Activated naive CD4-positive, alpha-beta T cell (primary cell): Measurements from ENCODE around the gene RPS18.
"Not testable (repeated sequence)": the region's sequence is repeated elsewhere in the genome, so short reads cannot be mapped to it uniquely, and the experiment has no call there.

Experiments used
- DNase-seq, 4 experiments: peaks; one replicate each; lab custom pipeline; 2025; lab: John Stamatoyannopoulos, UW

Gene RPS18

DNA sequence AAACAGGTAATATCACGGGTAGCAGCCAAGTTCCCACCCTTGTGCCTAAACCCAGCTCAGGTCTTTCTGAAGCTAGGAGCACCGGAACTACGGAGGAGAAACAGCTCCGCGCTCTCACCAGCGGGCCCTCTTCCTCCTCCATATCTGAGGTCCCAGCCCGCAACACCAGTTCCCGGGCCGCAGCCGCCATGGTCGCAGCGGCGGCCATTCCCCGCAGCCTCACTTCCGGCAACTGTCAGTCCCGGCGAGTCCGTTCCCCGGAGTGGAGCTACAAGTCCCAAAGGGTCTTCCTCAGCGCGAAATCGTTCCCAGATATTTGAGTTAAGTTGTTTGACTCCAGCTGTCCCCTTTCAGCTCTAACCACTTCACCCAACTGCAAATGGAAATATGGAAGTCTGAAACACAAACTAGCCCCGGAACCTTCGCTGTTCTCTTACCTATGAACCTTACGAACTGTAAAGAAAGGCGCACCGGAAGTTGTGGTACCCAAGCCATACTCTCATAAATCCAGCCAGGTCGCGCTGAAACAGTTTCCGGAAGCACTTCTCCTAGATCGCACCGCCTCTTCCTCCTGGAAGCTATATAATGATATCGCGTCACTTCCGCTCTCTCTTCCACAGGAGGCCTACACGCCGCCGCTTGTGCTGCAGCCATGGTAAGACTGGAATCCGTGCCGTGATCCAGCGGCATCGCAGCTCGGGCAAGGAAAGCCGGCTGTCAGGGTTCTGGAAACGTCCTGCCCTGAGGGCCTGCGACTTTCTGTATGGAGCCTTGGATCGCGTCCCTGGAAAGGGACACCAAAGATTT lies at the start of gene RPS18, which contains the start of gene VPS52:
TSS of gene RPS18 (plus strand) at position 608 of the 807 bp plus-strand sequence. CDS start at position 653, 45 bp downstream.
TSS of gene VPS52 (minus strand) at position 409 of the 807 bp plus-strand sequence. CDS start at position 208, 201 bp downstream.
- DNase-seq: peak; percentile 77 to 80 (median 80)

DNA sequence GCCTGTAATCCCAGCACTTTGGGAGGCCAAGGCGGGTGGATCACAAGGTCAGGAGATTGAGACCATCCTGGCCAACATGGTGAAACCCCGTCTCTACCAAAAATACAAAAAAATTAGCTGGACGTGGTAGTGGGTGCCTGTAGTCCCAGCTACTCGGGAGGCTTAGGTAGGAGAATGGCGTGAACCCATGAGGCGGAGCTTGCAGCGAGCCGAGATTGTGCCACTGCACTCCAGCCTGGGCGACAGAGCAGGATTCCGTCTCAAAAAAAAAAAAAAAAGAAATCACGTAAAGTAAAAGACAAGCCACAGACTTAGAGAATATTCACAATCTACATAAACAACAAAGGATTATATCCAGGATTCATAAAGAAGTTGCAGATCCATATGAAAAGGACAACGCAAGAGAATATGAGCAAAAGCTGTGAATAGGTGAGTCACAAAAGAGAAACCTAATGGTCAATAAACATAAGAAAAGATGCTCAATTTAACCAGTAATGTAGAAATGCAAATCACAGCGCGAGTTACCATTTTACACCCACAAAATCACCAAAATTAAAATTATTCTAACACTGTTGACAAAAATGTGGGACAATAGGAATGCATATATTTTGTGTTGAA lies 45.3 kb upstream of the RPS18 start:
- DNase-seq: not testable (repeated sequence)

DNA sequence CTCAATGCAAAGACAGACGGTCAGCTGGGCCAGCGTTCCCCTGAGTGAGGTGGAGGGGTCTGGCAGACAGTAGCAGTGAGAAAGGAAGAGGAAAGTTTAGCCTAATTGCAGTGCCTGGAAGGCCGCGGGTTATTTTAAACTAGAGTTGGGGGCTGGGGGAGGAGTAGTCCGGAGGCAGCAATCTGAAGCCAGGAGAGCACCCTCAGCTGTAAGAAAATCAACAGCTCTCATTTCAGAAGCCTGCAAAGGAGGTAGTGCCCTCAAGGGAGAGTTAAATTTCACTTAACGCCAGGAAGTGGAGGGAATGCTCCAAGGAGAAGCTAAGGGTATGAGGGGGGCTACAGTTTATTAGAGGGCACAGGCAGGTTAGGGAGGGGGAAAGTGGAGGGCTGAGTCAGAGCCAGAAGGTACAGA lies 36.6 kb upstream of the RPS18 start:
- no peak for DNase-seq

DNA sequence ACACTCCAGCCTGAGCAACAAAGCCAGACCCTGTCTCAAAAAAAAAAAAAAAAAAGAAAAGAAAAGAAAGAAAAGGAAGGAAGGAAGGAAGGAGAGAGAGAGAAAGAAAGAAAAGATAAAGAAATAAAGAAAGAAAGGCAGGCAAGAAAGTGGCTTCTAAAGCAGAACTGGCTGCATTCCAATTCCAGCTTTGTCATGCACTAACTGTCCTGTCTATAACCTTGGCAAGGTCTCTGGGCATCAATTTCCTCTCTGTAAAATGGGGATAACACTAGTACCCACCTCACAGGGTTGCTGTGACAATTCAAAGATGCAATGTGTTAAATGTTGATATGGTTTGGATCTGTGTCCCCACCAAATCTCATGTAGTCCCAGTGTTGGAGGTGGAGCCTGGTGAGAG lies 35.5 kb upstream of the RPS18 start:
- no peak for DNase-seq

DNA sequence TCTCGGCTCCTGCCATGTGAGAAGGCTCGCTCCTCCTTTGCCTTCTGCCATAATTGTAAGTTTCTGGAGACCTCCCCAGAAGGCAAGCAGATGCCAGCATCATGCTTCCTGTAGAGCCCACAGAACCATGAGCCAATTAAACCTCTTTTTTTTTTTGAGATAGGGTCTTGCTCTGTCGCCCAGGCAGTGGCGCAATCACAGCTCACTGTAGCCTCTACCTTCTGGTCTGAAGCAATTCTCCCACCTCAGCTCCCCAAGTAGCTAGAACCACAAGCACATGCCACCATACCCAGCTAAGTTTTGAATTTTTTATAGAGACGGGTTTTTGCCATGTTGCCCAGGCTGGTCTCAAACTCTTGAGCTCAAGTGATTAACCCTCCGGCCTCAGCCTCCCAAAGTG lies 35.0 kb upstream of the RPS18 start:
- no peak for DNase-seq

DNA sequence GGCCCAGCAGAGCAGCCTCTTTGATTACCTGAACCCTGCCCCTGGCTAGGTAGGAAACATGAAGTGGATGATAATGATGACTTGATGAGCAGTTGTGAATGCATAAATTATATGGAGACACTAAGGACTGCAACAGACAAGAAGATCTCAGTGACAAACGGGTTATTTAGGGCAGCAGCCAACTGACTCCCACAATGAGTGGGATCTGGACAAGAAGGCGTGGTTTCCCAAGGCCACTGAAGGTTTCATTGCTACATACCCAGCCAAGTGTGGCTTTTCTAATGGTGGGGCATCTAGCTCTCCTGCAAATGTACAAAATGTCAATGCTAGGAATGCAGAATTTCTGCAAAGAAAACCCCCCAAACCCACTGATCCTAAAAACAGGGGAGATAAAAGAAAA lies 34.1 kb upstream of the RPS18 start:
- DNase-seq: no peak

DNA sequence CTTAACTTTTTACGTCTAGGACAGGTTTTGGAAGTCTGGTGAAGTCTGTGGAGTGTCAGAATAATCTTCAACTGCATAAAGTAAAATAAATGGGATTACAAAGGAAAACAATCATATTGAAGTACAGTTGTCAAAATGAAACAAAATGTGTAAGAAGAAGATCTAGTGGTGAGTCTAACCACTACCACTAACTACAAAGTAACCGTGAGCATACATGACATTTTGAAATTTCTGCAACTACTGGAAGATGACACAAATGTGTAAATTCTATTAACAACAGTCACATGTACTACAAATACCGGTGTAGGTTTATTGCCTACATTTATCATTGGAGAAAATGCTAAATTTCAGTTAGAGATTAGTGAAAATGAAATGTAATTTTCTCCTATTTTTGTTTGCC lies 29.9 kb upstream of the RPS18 start:
- no peak for DNase-seq

DNA sequence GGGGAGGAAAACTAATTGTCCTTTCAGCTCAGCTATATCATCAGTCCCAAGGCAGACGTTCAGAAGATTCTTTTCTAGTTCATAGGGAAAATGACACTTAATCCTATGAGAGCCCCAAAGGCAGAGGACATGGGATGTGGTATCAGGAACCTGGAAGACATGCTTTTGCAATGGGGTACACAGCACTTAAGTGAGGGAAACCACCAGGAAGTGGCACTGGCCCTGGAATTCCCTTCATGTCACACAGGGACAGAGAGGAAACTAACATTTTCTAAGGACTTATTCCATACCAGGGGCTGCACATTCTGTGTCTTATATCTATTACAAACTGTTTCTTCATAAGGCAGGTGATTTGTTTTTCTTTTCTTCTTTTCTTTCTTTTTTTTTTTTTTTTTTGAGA lies 28.4 kb upstream of the RPS18 start:
- no peak for DNase-seq

DNA sequence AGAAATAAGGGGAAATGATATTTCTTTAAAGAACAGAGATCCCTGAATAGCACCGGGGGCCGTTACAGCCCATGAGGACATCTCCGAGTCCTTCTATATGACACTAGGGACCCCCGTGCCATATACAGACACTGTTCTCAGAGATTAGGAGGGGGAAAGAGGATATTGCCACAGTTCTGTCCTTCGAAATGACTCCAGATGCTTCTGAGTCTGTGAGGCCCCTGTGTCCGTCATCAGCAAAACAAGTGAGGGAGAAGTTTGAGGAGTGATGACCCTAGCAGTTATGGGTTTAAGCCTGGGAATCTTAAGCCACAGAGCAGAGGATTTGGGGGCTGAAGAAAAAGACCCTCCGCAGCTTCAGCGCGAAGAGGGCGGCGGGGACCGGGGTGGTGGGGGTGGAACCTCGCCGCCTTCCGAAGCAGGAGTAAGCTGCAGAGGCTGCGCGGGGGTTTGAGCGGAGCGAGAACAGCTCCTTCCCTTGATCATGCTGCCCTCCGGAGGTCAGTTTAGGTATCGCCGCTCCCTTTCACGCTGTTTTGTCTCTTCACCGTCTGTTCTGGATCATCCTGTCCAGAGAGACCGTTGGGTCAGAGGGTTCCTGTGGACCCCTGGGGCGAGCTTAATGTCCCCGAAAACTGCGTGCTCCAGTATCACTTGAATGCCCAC lies 23.8 kb upstream of the RPS18 start:
- peak; percentile 81 to 92 (median 89) for DNase-seq

DNA sequence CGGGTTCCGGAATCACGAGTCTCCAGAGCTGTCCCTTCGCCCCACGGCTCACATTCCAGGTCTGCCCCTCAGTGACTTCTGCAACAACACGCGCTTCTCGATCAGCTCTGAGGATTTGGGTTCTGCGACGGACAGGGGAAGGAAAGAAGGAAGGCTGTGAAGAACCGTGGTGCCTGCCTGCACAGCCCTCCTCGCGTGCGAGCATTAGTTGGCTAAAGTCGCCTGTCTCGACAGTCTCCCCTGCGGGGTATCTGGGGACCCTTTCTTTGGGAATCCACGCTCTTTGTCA lies 23.3 kb upstream of the RPS18 start:
- peak in 2 of 4 experiments; percentile 35 to 67 for DNase-seq

DNA sequence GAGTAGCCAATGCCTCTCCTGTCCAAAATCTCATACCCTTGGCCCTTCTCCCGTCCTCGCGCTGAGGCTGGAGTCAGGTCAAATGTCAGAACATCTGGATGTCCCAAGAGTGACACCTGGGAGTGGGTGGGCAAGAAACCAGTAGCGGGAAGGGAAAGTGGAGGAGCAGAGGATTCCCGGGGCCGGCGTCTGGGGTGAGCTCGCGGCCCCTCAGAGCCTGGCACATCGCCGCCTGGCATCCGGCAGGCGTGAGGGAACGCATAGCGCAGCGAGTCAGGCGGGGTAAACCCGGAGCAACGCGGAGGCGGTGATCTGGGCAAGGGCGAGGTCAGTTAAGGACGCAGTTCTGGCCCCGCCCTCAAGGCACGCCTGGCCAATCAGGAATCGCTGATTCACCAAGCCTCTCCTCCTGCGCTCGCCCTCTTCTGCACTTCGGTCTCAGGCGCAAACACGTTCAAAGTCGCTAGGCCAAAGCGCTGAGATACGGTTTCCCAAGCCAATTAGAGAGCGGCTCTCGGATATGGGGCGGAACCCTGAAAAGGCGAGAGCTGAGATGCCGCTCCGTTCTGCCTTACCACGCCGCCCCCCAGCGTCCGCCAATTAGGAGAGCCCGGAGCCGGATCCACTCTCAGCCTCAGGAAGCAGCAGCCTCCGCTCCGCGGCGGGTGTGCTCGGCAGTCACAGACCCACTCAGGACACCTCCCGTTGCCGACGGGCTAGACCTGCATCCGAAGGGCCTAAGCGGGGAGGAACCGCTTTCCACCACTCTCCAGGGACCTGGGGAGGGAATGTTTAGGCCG lies 22.7 kb upstream of the RPS18 start:
- peak; percentile 85 to 99 (median 88) for DNase-seq

DNA sequence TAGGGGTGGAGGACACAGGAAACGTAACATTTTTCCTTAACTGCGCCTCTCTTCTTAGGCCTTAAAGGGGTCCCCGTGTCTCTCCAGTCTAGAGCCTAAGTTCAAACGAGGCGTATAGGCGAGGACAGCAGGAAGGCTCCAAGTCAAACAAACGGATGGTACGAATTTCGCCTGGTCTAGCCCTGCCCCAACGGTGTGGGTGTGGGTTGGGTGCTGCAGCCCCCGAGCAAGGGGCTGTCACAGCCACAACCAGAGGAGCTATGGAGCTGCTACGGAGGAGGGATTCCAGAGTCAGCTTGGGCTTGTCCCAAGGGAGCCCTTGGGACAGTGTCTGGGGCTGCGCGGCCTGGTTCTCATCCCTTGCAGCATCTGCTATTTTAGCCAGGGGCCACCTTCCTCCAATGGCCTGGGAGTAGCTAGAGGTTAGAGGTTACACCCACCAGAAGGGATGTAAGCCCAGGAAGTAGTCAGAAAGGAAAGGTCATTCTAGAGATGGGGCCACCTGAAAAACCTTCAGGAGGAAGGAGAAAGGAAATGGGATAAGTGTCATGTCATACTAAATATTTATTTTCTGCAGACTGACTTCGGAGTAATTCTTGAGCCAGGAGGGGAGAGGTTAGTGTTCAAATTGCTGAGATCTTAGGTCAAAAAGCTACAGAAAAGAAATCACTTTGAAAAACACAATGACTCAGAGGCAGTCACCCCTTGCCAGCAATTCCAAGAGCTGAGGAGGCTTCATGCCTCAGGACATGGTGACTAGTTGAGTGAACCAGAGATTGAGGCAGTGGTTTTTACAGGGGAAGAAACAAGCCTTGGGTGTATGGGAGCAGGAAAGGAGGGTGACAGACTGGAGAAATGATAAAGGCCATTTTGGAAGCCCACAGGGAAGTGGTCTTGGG lies 21.9 kb upstream of the RPS18 start:
- no peak for DNase-seq

DNA sequence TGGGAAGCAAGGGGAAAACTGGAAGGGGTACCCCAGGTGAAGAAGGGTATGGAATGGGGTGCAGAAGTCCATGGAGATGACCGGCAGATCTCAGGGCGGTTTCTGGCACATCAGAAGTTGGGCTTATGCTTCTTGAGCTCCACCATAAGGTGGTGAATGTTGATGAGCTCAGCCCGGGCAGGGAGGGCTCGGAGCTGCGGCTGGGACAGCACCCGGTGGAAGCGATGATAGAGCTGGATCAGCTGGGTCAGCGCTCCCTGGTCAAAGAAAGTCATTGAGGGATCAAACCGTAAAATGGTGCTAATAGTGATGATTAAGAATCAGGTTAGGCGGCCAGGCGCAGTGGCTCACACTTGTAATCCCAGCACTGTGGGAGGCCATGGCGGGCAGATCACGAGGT lies 21.1 kb upstream of the RPS18 start:
- no peak for DNase-seq

DNA sequence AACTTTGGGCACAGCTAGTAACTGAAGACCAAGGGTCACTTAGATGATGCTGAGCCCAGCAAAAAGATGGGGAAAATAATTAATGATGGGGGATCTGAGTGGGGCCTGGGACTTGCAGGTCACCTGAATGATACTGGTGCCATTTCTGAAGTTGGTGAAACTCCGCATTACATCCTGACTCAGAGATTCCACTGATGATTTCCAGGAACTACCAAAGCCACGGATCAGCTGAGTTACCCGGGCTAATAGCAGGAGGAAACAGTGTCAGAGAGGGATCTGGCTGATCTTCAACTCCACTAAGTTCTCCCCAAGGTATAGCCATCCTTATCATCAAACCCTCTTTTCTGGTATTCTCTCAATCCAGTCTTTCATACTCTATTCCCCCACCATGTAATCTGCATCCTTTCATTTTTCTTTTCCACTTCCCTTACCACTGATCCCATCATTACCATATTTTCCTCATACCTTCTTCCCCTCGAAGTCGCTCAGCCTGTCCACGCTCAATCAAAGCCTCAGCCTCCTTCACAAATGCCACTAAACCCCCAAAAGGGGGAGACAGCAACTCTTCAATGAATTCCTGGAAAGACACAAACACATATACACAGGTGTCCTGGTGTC lies 20.4 kb upstream of the RPS18 start:
- no peak for DNase-seq

DNA sequence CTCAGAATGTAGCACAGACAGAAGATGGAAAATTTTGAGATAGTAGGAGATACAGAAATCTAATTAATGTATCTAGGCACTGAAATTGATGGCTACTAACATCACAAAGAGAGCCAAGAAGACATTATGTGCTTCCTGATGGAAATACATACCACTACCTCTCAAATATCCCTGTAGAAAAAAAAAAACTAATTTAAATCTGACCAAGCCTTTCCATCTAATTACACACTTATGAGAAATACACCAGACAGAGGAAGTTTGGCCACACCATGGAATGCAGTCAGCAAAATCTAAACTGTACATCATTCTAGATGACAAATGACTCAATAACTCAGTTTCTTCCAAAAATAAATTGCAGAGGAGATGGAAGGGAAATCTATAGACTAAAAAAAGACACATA lies 19.1 kb upstream of the RPS18 start:
- DNase-seq: no peak

DNA sequence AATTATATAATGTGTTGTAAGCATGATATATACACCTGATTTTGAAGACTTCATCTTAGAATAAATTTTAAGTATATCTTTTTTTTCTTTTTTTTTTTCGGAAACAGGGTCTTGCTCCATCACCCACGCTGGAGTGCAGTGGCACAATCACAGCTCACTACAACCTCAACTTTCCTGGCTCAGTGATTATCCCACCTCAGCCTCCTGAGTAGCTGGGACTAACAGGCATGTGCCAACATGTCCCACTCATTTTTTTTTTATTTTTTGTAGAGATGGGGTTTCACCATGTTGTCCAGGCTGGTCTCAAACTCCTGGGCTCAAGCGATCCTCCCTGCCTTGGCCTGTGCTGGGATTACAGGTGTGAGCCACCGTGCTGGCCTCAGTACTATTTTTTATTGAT lies 17.3 kb upstream of the RPS18 start:
- DNase-seq: no peak

DNA sequence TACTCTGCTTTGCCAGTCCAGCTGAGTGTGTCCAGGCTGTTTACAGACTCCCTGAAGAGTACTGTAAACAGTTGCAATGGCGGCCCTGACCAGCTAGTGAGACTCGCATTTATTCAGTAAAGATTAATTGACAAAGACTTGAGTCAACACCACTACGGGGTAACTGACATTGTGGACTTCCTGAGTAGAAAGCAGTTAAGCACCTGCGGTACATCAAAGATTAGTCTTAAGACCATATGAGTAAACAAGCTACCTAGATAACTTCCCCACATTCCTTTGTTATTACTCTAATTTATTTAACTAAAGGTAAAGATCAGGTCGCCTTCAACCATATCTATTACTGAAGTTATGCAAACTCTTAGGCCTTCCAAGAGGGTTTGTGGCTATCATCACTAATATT lies 12.8 kb upstream of the RPS18 start:
- no peak for DNase-seq

DNA sequence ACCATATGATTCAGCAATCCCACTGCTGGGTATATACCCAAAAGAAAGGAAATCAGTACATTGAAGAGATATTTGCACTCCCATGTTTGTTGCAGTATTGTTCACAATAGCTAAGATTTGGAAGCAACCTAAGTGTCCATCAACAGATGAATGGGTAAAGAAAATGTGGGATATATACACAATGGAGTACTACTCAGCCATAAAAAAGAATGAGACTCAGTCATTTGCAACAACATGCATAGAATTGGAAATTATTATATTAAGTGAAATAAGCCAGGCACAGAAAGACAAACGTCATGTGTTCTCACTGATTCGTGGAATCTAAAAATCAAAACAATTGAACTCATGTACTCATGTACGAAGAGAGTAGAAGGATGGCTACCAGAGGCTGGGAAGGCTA lies 9.4 kb upstream of the RPS18 start:
- not testable (repeated sequence) for DNase-seq

DNA sequence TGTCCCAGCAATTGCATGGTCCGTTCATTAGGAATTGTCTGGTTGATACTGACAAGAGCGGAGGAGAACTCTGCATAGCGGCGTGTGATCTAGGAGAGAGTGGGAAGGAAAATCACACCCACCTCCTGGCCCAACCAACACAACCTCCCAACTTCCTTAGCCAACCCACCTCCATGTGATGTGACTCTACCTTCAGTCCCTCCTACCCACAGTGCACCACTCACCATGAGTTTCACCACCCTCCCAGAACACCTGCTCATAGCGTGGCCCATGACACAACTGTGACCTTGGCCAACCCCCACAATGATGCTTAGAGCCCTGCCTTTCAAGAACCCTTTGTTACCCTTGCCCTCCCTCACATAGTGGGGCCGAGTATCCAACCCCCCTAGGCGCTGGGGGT lies 7.9 kb upstream of the RPS18 start:
- no peak for DNase-seq

DNA sequence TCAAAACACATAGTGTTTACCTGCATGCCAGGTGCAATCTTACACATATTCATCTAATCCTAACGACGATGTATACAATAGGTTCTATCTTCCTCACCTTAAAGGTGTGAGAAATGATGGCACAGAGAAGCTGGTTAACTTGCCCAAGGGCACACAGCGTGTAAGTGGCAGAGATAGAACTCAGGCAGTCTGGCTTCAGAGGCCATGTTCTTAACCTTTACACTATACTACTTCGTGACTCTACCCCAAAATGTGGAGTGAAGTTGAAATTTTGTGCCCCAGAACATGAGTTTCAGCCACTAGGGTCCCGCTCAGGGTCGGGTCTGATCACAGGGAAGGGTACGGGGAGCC lies 783 bp upstream of the RPS18 start:
- no peak for DNase-seq
